Measurements from ENCODE around the gene ZMIZ1. TPM values are rescaled to one million over a fixed set of nuclear protein-coding genes. Genes with fewer than 3 reads are reported as not detected.

The ZMIZ1 gene
- total RNA-seq, 1 donor from 2014 or later, result 66.3 TPM

- peaks cover 13% of the 10 kb centered on the region for H3K9me3 Mint-ChIP-seq
- intact Hi-C loops (cut with micrococcal nuclease), result no loop called here
These were observed 250.5 kb downstream of the ZMIZ1 start for GRCh38 chr10:79319115-79319771.

GRCh38 chr10:79320316-79320715 is 251.6 kb downstream of the ZMIZ1 start:
- H3K27me3 Mint-ChIP-seq, result peaks cover 3% of the 10 kb centered on the region
- intact Hi-C loops (cut with micrococcal nuclease), result no loop called here
- H3K27ac Mint-ChIP-seq, result no peak overlapping the region
- H3K9me3 Mint-ChIP-seq, result peaks cover 13% of the 10 kb centered on the region
- no peak overlapping the region for H3K4me3 Mint-ChIP-seq
- peaks cover 16% of the 10 kb centered on the region for H3K36me3 Mint-ChIP-seq (ENCODE audit: low read depth)
- peaks cover 90% of the 10 kb centered on the region for H3K4me1 Mint-ChIP-seq
- DNase-seq, result no peak

More at GRCh38 chr10:79319115-79319771, 250.5 kb downstream of the ZMIZ1 start:
- no peak for DNase-seq
- Mint-ChIP-seq H3K27ac (peak overlapping the region; percentile 90), H3K36me3 (ENCODE audit: low read depth) (peaks cover 21% of the 10 kb centered on the region), H3K27me3 (peaks cover 3% of the 10 kb centered on the region), H3K4me1 (peaks cover 81% of the 10 kb centered on the region), H3K4me3 (peak overlapping the region; percentile 76)

GRCh38 chr10:79320820-79321493 is 252.2 kb downstream of the ZMIZ1 start:
- Mint-ChIP-seq H3K36me3 (ENCODE audit: low read depth) (peaks cover 14% of the 10 kb centered on the region), H3K27ac (peak overlapping the region; percentile 14), H3K4me1 (peaks cover 88% of the 10 kb centered on the region), H3K4me3 (no peak overlapping the region), H3K9me3 (peaks cover 13% of the 10 kb centered on the region), H3K27me3 (peaks cover 3% of the 10 kb centered on the region)
- no peak for DNase-seq
- intact Hi-C loops (cut with micrococcal nuclease), result no loop called here

GRCh38 chr10:79321494-79321882 is 252.7 kb downstream of the ZMIZ1 start:
- peak overlapping the region; percentile 98 for H3K27ac Mint-ChIP-seq
- H3K36me3 Mint-ChIP-seq (ENCODE audit: low read depth), result peaks cover 14% of the 10 kb centered on the region
- peaks cover 13% of the 10 kb centered on the region for H3K9me3 Mint-ChIP-seq
- peaks cover 3% of the 10 kb centered on the region for H3K27me3 Mint-ChIP-seq
- intact Hi-C loops (cut with micrococcal nuclease), result no loop called here
- no peak for DNase-seq
- peaks cover 84% of the 10 kb centered on the region for H3K4me1 Mint-ChIP-seq
- H3K4me3 Mint-ChIP-seq, result no peak overlapping the region

- DNase-seq, result no peak
- peaks cover 3% of the 10 kb centered on the region for H3K27me3 Mint-ChIP-seq
- peaks cover 13% of the 10 kb centered on the region for H3K9me3 Mint-ChIP-seq
- peaks cover 80% of the 10 kb centered on the region for H3K4me1 Mint-ChIP-seq
- intact Hi-C loops (cut with micrococcal nuclease), result loop anchor here (2.0 kb wide), 1 partner anchor 77 kb away; no protein-coding TSS in a partner anchor
- H3K4me3 Mint-ChIP-seq, result no peak overlapping the region
- peak overlapping the region; percentile 98 for H3K27ac Mint-ChIP-seq
- peaks cover 14% of the 10 kb centered on the region for H3K36me3 Mint-ChIP-seq (ENCODE audit: low read depth)
These were observed 253.2 kb downstream of the ZMIZ1 start for GRCh38 chr10:79321951-79322350.

- intact Hi-C loops (cut with micrococcal nuclease), result loop anchor here (1.0 to 2.0 kb wide), 2 partner anchors 8 to 78 kb away; no protein-coding TSS in a partner anchor
- peaks cover 73% of the 10 kb centered on the region for H3K4me1 Mint-ChIP-seq
These were observed 254.1 kb downstream of the ZMIZ1 start for GRCh38 chr10:79322616-79323543.

GRCh38 chr10:79323602-79324001 is 254.8 kb downstream of the ZMIZ1 start:
- no peak for DNase-seq
- Mint-ChIP-seq H3K4me3 (peak overlapping the region; percentile 80), H3K27ac (peak overlapping the region; percentile 98), H3K27me3 (no peaks in the 10 kb centered on the region), H3K36me3 (ENCODE audit: low read depth) (peaks cover 9% of the 10 kb centered on the region), H3K9me3 (peaks cover 11% of the 10 kb centered on the region), H3K4me1 (peaks cover 68% of the 10 kb centered on the region)
- intact Hi-C loops (cut with micrococcal nuclease), result loop anchor here (1.0 to 2.0 kb wide), 2 partner anchors 8 to 79 kb away; no protein-coding TSS in a partner anchor

More at GRCh38 chr10:79322616-79323543, 254.1 kb downstream of the ZMIZ1 start:
- peaks cover 13% of the 10 kb centered on the region for H3K9me3 Mint-ChIP-seq
- H3K27ac Mint-ChIP-seq, result peak overlapping the region; percentile 98
- peak overlapping the region; percentile 80 for H3K4me3 Mint-ChIP-seq
- DNase-seq, result peak; percentile 93
- peaks cover 11% of the 10 kb centered on the region for H3K36me3 Mint-ChIP-seq (ENCODE audit: low read depth)
- H3K27me3 Mint-ChIP-seq, result no peaks in the 10 kb centered on the region

- no peak overlapping the region for H3K4me3 Mint-ChIP-seq
- peaks cover 5% of the 10 kb centered on the region for H3K9me3 Mint-ChIP-seq
- H3K36me3 Mint-ChIP-seq (ENCODE audit: low read depth), result peaks cover 5% of the 10 kb centered on the region
- DNase-seq, result no peak
- peak overlapping the region; percentile 98 for H3K27ac Mint-ChIP-seq
- H3K27me3 Mint-ChIP-seq, result no peaks in the 10 kb centered on the region
- intact Hi-C loops (cut with micrococcal nuclease), result no loop called here
- peaks cover 65% of the 10 kb centered on the region for H3K4me1 Mint-ChIP-seq
These were observed 255.4 kb downstream of the ZMIZ1 start for GRCh38 chr10:79324032-79324695.

- Mint-ChIP-seq H3K36me3 (ENCODE audit: low read depth) (no peaks in the 10 kb centered on the region), H3K27ac (no peak overlapping the region), H3K4me1 (peaks cover 58% of the 10 kb centered on the region), H3K27me3 (no peaks in the 10 kb centered on the region), H3K9me3 (no peaks in the 10 kb centered on the region), H3K4me3 (no peak overlapping the region)
- intact Hi-C loops (cut with micrococcal nuclease), result no loop called here
- no peak for DNase-seq
These were observed 257.8 kb downstream of the ZMIZ1 start for GRCh38 chr10:79326361-79327089.

GRCh38 chr10:79327090-79327457 is 258.3 kb downstream of the ZMIZ1 start:
- Mint-ChIP-seq H3K4me3 (no peak overlapping the region), H3K27ac (no peak overlapping the region), H3K4me1 (peaks cover 59% of the 10 kb centered on the region), H3K9me3 (peaks cover 3% of the 10 kb centered on the region), H3K27me3 (no peaks in the 10 kb centered on the region), H3K36me3 (ENCODE audit: low read depth) (peaks cover 3% of the 10 kb centered on the region)
- intact Hi-C loops (cut with micrococcal nuclease), result no loop called here
- no peak for DNase-seq

GRCh38 chr10:79328147-79328701 is 259.5 kb downstream of the ZMIZ1 start:
- peaks cover 51% of the 10 kb centered on the region for H3K4me1 Mint-ChIP-seq
- no peaks in the 10 kb centered on the region for H3K27me3 Mint-ChIP-seq
- H3K36me3 Mint-ChIP-seq (ENCODE audit: low read depth), result peaks cover 3% of the 10 kb centered on the region
- peaks cover 3% of the 10 kb centered on the region for H3K9me3 Mint-ChIP-seq
- H3K27ac Mint-ChIP-seq, result no peak overlapping the region
- intact Hi-C loops (cut with micrococcal nuclease), result no loop called here
- no peak overlapping the region for H3K4me3 Mint-ChIP-seq
- DNase-seq, result no peak

GRCh38 chr10:79328737-79329504 is 260.2 kb downstream of the ZMIZ1 start:
- H3K27me3 Mint-ChIP-seq, result no peaks in the 10 kb centered on the region
- H3K9me3 Mint-ChIP-seq, result peaks cover 6% of the 10 kb centered on the region
- intact Hi-C loops (cut with micrococcal nuclease), result no loop called here
- H3K27ac Mint-ChIP-seq, result peak overlapping the region; percentile 27
- DNase-seq, result no peak
- H3K4me3 Mint-ChIP-seq, result no peak overlapping the region
- peaks cover 50% of the 10 kb centered on the region for H3K4me1 Mint-ChIP-seq
- peaks cover 3% of the 10 kb centered on the region for H3K36me3 Mint-ChIP-seq (ENCODE audit: low read depth)
